Neuronal stem cell (in vitro differentiated cells): ENCODE data around the gene TMEM62.
A peak's percentile ranks its signal among the peaks of the same experiment; 100 is the strongest.

Source experiments
- DNase-seq: peaks from one replicate; pipeline ENCODE4 v3.0.0-alpha.2; 2013; ENCODE audit warnings: low spot score
- H2AFZ ChIP-seq: one replicate; pipeline ENCODE4 v1.6.1; 2013; ENCODE audit warnings: mild to moderate bottlenecking, low read length, inconsistent platforms
- H2AK5ac ChIP-seq: 2 replicates; pipeline ENCODE4 v1.6.1; 2013; ENCODE audit warnings: low read depth, mild to moderate bottlenecking, inconsistent platforms, low read length, moderate library complexity, mixed read lengths
- H2BK120ac ChIP-seq: 2 replicates; pipeline ENCODE4 v1.6.1; 2013; ENCODE audit warnings: low read depth, mild to moderate bottlenecking, inconsistent platforms, low read length, moderate library complexity, mixed read lengths
- H2BK12ac ChIP-seq: one replicate; pipeline ENCODE4 v1.6.1; 2013; ENCODE audit warnings: low read length, inconsistent platforms
- H2BK15ac ChIP-seq: 2 replicates; pipeline ENCODE4 v1.6.1; 2013; ENCODE audit warnings: mild to moderate bottlenecking, low read length, inconsistent platforms, mixed read lengths
- H2BK5ac ChIP-seq: one replicate; pipeline ENCODE4 v1.6.1; 2013; ENCODE audit warnings: inconsistent platforms, mild to moderate bottlenecking, low read length, moderate library complexity
- H3K14ac ChIP-seq: one replicate; pipeline ENCODE4 v1.6.1; 2013; ENCODE audit warnings: low read length, inconsistent platforms
- H3K18ac ChIP-seq: 2 replicates; pipeline ENCODE4 v1.6.1; 2013; ENCODE audit warnings: low read length, inconsistent platforms
- H3K23ac ChIP-seq: 2 replicates; pipeline ENCODE4 v1.6.1; 2013; ENCODE audit warnings: low read depth, mild to moderate bottlenecking, mixed read lengths, low read length, inconsistent platforms; ENCODE audit not compliant: poor library complexity
- H3K27ac ChIP-seq: replicated peaks from 3 replicates; pipeline ENCODE4 v1.5.1; 2013; ENCODE audit warnings: low read length, inconsistent platforms
- H3K27me3 ChIP-seq, 3 experiments: 2 replicates each; pipeline ENCODE4 v1.6.1; 2013; ENCODE audit warnings: low read length in 3 of 3, mild to moderate bottlenecking in 2 of 3, inconsistent platforms in 1 of 3, low read depth in 1 of 3, mixed read lengths in 1 of 3, moderate library complexity in 1 of 3; ENCODE audit not compliant: control insufficient read depth in 3 of 3, insufficient read depth in 3 of 3
- H3K36me3 ChIP-seq, 2 donors: replicated peaks in 1 of 2; 2 replicates each; pipeline ENCODE4 v1.6.1; 2013; ENCODE audit warnings: low read length in 2 of 2; ENCODE audit not compliant: control insufficient read depth in 2 of 2, insufficient read depth in 2 of 2
- H3K4ac ChIP-seq: 2 replicates; pipeline ENCODE4 v1.6.1; 2013; ENCODE audit warnings: inconsistent platforms, mild to moderate bottlenecking, low read length, moderate library complexity
- H3K4me1 ChIP-seq, 2 donors: 1 replicate in 1 of 2; 2 replicates in 1 of 2; pipeline ENCODE4 v1.6.1; 2013; ENCODE audit warnings: low read length in 2 of 2, low read depth in 1 of 2; ENCODE audit not compliant: control insufficient read depth in 2 of 2, insufficient read depth in 1 of 2
- H3K4me2 ChIP-seq: one replicate; pipeline ENCODE4 v1.6.1; 2013; ENCODE audit warnings: mild to moderate bottlenecking, low read length, inconsistent platforms; ENCODE audit not compliant: insufficient read depth, poor library complexity, severe bottlenecking
- H3K4me3 ChIP-seq, 2 donors: 2 replicates each; pipeline ENCODE4 v1.5.1; 2013; ENCODE audit warnings: low read length in 2 of 2, mild to moderate bottlenecking in 2 of 2, inconsistent platforms in 1 of 2, moderate library complexity in 1 of 2
- H3K79me1 ChIP-seq: one replicate; pipeline ENCODE4 v1.6.1; 2013; ENCODE audit warnings: low read depth, mild to moderate bottlenecking, inconsistent platforms, low read length, moderate library complexity
- H3K9ac ChIP-seq: one replicate; pipeline ENCODE4 v1.6.1; 2013; ENCODE audit warnings: mild to moderate bottlenecking, low read depth, low read length, inconsistent platforms; ENCODE audit not compliant: poor library complexity
- H3K9me3 ChIP-seq, 2 donors: replicated peaks in 1 of 2; 2 replicates each; pipeline versions ENCODE3 to v1.6.1; 2013; ENCODE audit warnings: low read length in 2 of 2, mild to moderate bottlenecking in 2 of 2, inconsistent platforms in 1 of 2, low read depth in 1 of 2, mixed read lengths in 1 of 2, moderate library complexity in 1 of 2; ENCODE audit not compliant: control insufficient read depth in 2 of 2, insufficient read depth in 1 of 2
- H4K8ac ChIP-seq: one replicate; pipeline ENCODE4 v1.6.1; 2013; ENCODE audit warnings: low read depth, mild to moderate bottlenecking, inconsistent platforms, low read length, moderate library complexity
- H4K91ac ChIP-seq: one replicate; pipeline ENCODE4 v1.6.1; 2013; ENCODE audit warnings: low read length, low read depth, mild to moderate bottlenecking, inconsistent platforms; ENCODE audit not compliant: poor library complexity
- WGBS, 2 donors: extraction: QIAGEN DNeasy Blood & Tissue Kit; methylation state at CpG; one replicate each; pipeline ENCODE4 v1.1.7; 2013; ENCODE audit warnings: missing lambda C conversion rate in 2 of 2, mixed read lengths in 1 of 2; ENCODE audit not compliant: insufficient read length in 2 of 2, insufficient replicate concordance in 1 of 2; ENCODE audit errors: extremely low coverage in 2 of 2; 5-methylcytosine and 5-hydroxymethylcytosine counted together

TMEM62 gene

DNA sequence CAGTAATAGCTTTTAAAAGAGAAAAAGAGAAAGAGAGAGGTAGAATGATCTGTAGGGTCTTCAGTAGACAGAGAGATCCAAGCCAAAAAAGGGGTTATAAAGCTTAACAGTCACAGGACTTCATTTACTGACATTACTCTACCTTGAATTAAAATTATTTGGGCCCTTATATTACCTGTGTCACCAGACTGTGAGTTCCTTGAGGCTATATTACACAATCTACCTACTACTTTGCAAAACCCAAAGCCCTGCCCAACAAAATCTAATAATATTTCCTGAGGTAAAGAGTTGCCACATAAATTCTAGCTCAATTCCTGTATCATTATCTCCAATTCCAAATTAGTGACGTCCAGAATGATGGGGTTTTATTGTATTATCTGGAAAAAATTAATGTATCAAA lies 29.5 kb upstream of the TMEM62 start:
- no peak for DNase-seq
- Histone ChIP-seq H2BK120ac (no peak overlapping the region), H3K9me3 (peaks cover 0 to 3% of the 10 kb centered on the region in 2 donors), H2BK5ac (no peak overlapping the region), H2AK5ac (no peak overlapping the region), H3K9ac (no peak overlapping the region), H3K23ac (no peak overlapping the region), H3K36me3 (peaks cover 7 to 48% of the 10 kb centered on the region in 2 donors), H4K91ac (no peak overlapping the region), H2AFZ (no peak overlapping the region), H3K4me3 (no peak overlapping the region), H2BK15ac (no peak overlapping the region), H3K14ac (no peak overlapping the region), H3K4ac (no peak overlapping the region), H4K8ac (no peak overlapping the region), H3K18ac (no peak overlapping the region), H3K27me3 (no peaks in the 10 kb centered on the region), H2BK12ac (no peak overlapping the region), H3K27ac (no peak overlapping the region), H3K79me1 (peaks cover 5% of the 10 kb centered on the region), H3K4me1 (peaks cover 5 to 6% of the 10 kb centered on the region in 2 donors), H3K4me2 (no peak overlapping the region)
- no CpG with 5 or more reads among the region's 1 CpG for WGBS, 2 donors

DNA sequence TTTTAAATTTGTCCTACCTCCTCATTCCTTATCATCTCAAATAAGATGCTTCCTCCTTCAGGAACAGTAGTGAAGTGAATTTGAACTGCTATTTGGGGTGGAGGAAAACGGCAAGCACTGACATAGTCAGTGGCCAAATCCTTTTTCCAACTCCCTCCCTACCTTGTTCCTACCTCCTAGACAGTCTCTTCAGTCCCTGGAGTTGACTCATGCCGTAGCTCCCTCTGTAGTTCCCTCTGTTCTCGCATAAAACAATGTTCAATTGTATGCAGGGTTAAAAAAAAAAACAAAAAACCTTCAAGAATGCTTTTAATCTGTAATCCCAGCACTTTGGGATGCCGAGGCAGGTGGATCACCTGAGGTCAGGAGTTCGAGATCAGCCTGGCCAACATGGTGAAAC lies 29.0 kb upstream of the TMEM62 start:
- Histone ChIP-seq H2AK5ac (no peak overlapping the region), H2BK120ac (no peak overlapping the region), H3K14ac (no peak overlapping the region), H3K27me3 (no peaks in the 10 kb centered on the region), H3K23ac (no peak overlapping the region), H3K4ac (no peak overlapping the region), H3K9me3 (peaks cover 0 to 3% of the 10 kb centered on the region in 2 donors), H4K8ac (no peak overlapping the region), H2BK5ac (no peak overlapping the region), H3K18ac (no peak overlapping the region), H2BK12ac (no peak overlapping the region), H3K79me1 (peaks cover 5% of the 10 kb centered on the region), H2AFZ (no peak overlapping the region), H3K36me3 (peaks cover 7 to 45% of the 10 kb centered on the region in 2 donors), H3K4me1 (peaks cover 5 to 6% of the 10 kb centered on the region in 2 donors), H3K4me3 (peak overlapping the region in 1 of 2 donors; percentile 79), H3K27ac (no peak overlapping the region), H4K91ac (no peak overlapping the region), H3K9ac (no peak overlapping the region), H3K4me2 (no peak overlapping the region), H2BK15ac (no peak overlapping the region)
- WGBS, 2 donors, result no CpG with 5 or more reads among the region's 5 CpGs
- no peak for DNase-seq

DNA sequence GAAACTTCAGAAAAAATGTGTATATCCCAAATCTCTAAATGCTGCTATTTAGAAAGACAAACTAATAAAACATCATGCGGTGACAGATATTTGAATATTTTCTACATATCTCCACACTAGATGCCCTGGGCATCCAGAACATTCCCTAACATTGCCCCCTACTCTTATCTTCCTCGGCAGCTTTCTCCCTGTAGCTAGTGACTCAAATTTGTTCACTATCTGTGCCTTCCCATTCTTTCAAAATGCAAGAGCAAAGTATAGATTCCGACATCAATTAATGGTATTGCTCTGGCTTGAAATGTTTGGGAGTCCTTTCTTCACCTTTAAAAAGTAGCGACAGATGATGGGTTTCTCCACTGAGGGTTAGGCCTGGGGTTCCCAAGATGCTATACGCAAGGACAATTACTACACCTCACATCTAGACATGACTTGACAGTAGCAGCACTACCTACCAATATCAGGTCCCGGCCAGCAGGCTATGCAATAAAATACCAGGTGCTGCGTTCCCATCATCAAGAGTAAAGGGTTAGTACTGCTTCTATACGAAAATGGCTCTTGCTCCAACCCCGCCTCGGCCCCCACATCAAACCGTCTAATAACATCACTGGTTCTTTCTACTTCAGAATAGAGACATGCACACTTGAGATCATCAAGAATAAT lies 28.2 kb upstream of the TMEM62 start:
- Histone ChIP-seq H2BK12ac (no peak overlapping the region), H3K18ac (no peak overlapping the region), H3K4me3 (peak overlapping the region; percentile 79 to 92), H3K4me1 (peaks cover 5 to 6% of the 10 kb centered on the region in 2 donors), H2BK15ac (no peak overlapping the region), H3K4ac (no peak overlapping the region), H3K9ac (no peak overlapping the region), H3K36me3 (peaks cover 5 to 38% of the 10 kb centered on the region in 2 donors), H4K91ac (no peak overlapping the region), H2BK120ac (no peak overlapping the region), H3K14ac (no peak overlapping the region), H3K27me3 (no peaks in the 10 kb centered on the region), H2AK5ac (no peak overlapping the region), H3K27ac (no peak overlapping the region), H2AFZ (peak overlapping the region; percentile 77), H3K79me1 (peaks cover 3% of the 10 kb centered on the region), H3K9me3 (peaks cover 0 to under 1% of the 10 kb centered on the region in 2 donors), H4K8ac (no peak overlapping the region), H3K23ac (no peak overlapping the region), H3K4me2 (peak overlapping the region; percentile 69), H2BK5ac (no peak overlapping the region)
- DNase-seq, result no peak
- no CpG with 5 or more reads among the region's 11 CpGs for WGBS, 2 donors

DNA sequence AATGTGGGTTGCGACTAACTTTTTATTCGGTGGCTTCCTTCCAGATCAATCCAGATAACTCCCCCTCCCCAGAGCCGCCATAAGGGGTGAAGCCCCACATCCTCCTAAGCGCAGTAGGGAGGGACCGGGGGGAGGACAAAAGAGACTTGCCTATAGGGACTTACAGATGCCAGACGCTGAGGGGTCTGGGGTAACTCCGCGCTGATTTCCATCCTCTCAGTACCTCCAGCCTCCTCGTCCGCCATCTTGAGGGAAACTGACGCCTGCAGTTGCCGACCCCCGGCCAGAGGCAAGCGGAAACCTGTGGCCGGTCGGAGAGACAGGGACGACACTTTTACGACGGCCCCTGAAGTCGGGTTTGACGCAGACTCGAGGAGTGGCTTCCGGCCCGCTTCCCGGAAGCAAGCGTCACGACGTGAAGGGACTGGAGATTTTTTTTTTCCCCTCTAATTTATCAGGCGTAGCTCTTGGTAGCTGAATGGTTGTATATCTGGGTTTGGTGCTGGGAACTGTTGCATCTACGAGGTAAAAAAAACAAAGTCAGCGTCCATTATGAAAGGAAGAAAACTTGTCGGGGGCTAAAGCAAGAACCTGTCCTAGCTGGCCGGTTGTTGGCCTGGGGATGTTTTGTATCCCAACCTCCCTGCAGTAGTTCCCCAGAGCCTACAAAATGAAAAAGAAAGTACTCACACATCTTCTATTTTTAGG lies 27.5 kb upstream of the TMEM62 start, which contains the start of gene UBR1:
Gene UBR1, minus strand, starts transcription at position 261 of the 708 bp plus-strand sequence. Its CDS starts 16 bp downstream, at position 245.
- no peak within 1 kb of the TSS for H3K9ac ChIP-seq
- H4K8ac ChIP-seq, result no peak within 1 kb of the TSS
- H3K4me1 ChIP-seq, result peaks cover 5 to 6% of the 10 kb centered on the region in 2 donors
- H3K36me3 ChIP-seq, result peaks cover 4 to 31% of the 10 kb centered on the region in 2 donors
- H4K91ac ChIP-seq, result no peak within 1 kb of the TSS
- H2BK15ac ChIP-seq, result peak within 1 kb of the TSS; percentile 49
- peak within 1 kb of the TSS; percentile 79 to 92 for H3K4me3 ChIP-seq
- no peak within 1 kb of the TSS for H2BK12ac ChIP-seq
- peak within 1 kb of the TSS; percentile 69 for H3K4me2 ChIP-seq
- H3K18ac ChIP-seq, result peak within 1 kb of the TSS; percentile 66
- no peak within 1 kb of the TSS for H2AK5ac ChIP-seq
- H3K14ac ChIP-seq, result no peak within 1 kb of the TSS
- no peak within 1 kb of the TSS for H3K27ac ChIP-seq
- no peaks in the 10 kb centered on the region for H3K27me3 ChIP-seq
- DNase-seq, result peak; percentile 86
- no peak within 1 kb of the TSS for H2BK5ac ChIP-seq
- H3K4ac ChIP-seq, result no peak within 1 kb of the TSS
- WGBS, 2 donors, result no CpG with 5 or more reads among the region's 33 CpGs
- no peaks in the 10 kb centered on the region for H3K9me3 ChIP-seq
- no peak within 1 kb of the TSS for H2BK120ac ChIP-seq
- H2AFZ ChIP-seq, result peak within 1 kb of the TSS; percentile 77
- H3K79me1 ChIP-seq, result peaks cover 3% of the 10 kb centered on the region
- peak within 1 kb of the TSS; percentile 49 for H3K23ac ChIP-seq
